ENCODE results near the gene GNAQ.

GRCh38 chr9:77885104-77885672, 146.4 kb downstream of the GNAQ start:
- no peak for TF ChIP-seq CTCF (IDR thresholded peaks at IDR 0.05)
- TF ChIP-seq POLR2A (IDR thresholded peaks at IDR 0.05) = no peak
